Aorta (tissue), 5 donors: ENCODE data around the gene NAGS. TPM values are rescaled to one million over a fixed set of nuclear protein-coding genes. Genes with fewer than 3 reads are reported as not detected.
"Not testable (repeated sequence)": the region's sequence is repeated elsewhere in the genome, so short reads cannot be mapped to it uniquely, and the experiment has no call there.

Source experiments
- ATAC-seq: fragments of 200-7000 bp; cut with Tn5 transposase; one replicate; pipeline ENCODE4 v1.9.1; 2022; ENCODE audit warnings: moderate library complexity; ENCODE audit not compliant: low FRiP score
- DNase-seq, 2 donors: peaks; one replicate each; pipeline ENCODE4 v3.0.0-alpha.2; 2020
- H3K27ac ChIP-seq, 2 donors: one replicate each; pipeline ENCODE4 v1.5.1; 2013; ENCODE audit warnings: low read length in 2 of 2, mild to moderate bottlenecking in 2 of 2, moderate library complexity in 2 of 2, control low read depth in 1 of 2, inconsistent platforms in 1 of 2, low read depth in 1 of 2
- H3K27me3 ChIP-seq, 2 donors: one replicate each; pipeline ENCODE4 v1.6.1; 2013; ENCODE audit warnings: control low read depth in 1 of 2, low read length in 1 of 2, mild to moderate bottlenecking in 1 of 2, moderate library complexity in 1 of 2; ENCODE audit not compliant: insufficient read depth in 2 of 2, control insufficient read depth in 1 of 2
- H3K36me3 ChIP-seq, 2 donors: one replicate each; pipeline ENCODE4 v1.6.1; 2013; ENCODE audit warnings: control low read depth in 1 of 2, low read length in 1 of 2, mild to moderate bottlenecking in 1 of 2; ENCODE audit not compliant: insufficient read depth in 2 of 2, control insufficient read depth in 1 of 2
- H3K4me1 ChIP-seq, 2 donors: one replicate each; pipeline ENCODE4 v1.6.1; 2013; ENCODE audit warnings: low read length in 2 of 2, control low read depth in 1 of 2, mild to moderate bottlenecking in 1 of 2, moderate library complexity in 1 of 2; ENCODE audit not compliant: insufficient read depth in 2 of 2, control insufficient read depth in 1 of 2
- H3K4me3 ChIP-seq, 2 donors: one replicate each; pipeline ENCODE4 v1.5.1; 2013; ENCODE audit warnings: low read length in 2 of 2, control low read depth in 1 of 2, mild to moderate bottlenecking in 1 of 2
- H3K9me3 ChIP-seq: one replicate; pipeline ENCODE4 v1.6.1; 2013; ENCODE audit warnings: mild to moderate bottlenecking, low read length; ENCODE audit not compliant: control insufficient read depth
- WGBS, 2 donors: extraction: QIAGEN DNeasy Blood & Tissue Kit; methylation state at CpG; one replicate each; pipeline ENCODE4 v1.1.7; 2013; 5-methylcytosine and 5-hydroxymethylcytosine counted together
- intact Hi-C, 2 donors: fragments of 100-400 bp; cut with DNase I; formaldehyde crosslinking; loops; one replicate each; pipeline versions ENCODE4 v1.14.2 to v1.15.0; 2022
- polyA plus RNA-seq, 2 donors: library from polyadenylated mRNA; stranded (reverse); fragments of 200-250 nt; gene quantifications; one replicate each; pipeline ENCODE4 v1.2.3, GENCODE V29; 2013
- total RNA-seq, 2 donors: library from RNA; stranded (reverse); fragmentation: NEBNext Ultra II Directional; extraction: Animal tissue kit (Norgen Biotek cat#: 25700); gene quantifications; one replicate each; pipeline ENCODE4 v1.2.1, GENCODE V29; 2021
- donor health status: healthy with polysubstance abuse.
- donor health status: Bipolar disorder and iron deficiency.
- donor health status: DM: no; HTN: no; CAD: no.
- donor health status: DM: no; HTN: no; CAD: no.
- donor health status: DM: yes; HTN: yes; CAD: no.

NAGS gene
- total and polyA plus RNA-seq, 4 donors, result 0.33 to 6.0 (median 1.1) TPM

DNA sequence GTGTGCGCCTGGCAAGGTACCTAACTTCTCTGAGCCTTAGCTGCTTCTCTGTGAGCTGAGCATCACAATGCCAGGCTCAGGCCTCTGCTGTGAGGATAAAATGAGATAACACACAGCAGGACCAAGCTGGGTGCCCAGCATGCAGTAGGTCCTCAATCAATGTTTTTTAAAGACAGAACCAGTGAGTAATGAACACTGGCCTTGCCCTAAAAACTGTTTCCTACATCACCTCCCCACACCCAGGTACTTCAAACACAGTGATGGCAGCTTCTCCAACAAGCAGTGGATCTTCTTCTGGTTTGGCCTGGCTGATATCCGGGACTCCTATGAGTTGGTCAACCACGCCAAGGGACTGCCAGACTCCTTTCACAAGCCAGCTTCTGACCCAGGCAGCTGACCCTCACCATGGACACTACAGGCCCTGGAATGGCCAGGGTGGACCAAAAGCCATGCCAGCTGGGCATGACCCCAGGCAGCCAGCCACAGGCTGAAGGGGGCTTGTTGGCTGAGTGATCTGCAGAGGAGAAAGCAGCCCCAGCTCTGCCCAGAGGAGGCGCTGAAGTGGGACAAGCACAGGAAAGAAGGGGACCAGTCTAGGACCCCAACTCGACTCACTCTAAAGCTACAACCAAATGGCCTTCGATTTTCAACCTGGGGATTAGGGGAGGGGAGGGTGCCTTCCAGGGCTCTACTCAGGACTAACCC lies 3.9 kb downstream of the NAGS start:
- H3K4me1 ChIP-seq, result no peaks in the 10 kb centered on the region
- WGBS, 2 donors, result 68 to 69% methylated on average over 6 of the region's 6 CpGs
- no peaks in the 10 kb centered on the region for H3K27me3 ChIP-seq
- no peak overlapping the region for H3K27ac ChIP-seq
- H3K36me3 ChIP-seq, result peaks cover 0 to 3% of the 10 kb centered on the region in 2 donors
- intact Hi-C loops, result loop anchor here in 1 of 2 donors (5.0 kb wide), 1 partner anchor 34 kb away; no protein-coding TSS in a partner anchor
- H3K9me3 ChIP-seq, result no peaks in the 10 kb centered on the region
- no peak for DNase-seq
- H3K4me3 ChIP-seq, result no peak overlapping the region
- no peak for ATAC-seq

DNA sequence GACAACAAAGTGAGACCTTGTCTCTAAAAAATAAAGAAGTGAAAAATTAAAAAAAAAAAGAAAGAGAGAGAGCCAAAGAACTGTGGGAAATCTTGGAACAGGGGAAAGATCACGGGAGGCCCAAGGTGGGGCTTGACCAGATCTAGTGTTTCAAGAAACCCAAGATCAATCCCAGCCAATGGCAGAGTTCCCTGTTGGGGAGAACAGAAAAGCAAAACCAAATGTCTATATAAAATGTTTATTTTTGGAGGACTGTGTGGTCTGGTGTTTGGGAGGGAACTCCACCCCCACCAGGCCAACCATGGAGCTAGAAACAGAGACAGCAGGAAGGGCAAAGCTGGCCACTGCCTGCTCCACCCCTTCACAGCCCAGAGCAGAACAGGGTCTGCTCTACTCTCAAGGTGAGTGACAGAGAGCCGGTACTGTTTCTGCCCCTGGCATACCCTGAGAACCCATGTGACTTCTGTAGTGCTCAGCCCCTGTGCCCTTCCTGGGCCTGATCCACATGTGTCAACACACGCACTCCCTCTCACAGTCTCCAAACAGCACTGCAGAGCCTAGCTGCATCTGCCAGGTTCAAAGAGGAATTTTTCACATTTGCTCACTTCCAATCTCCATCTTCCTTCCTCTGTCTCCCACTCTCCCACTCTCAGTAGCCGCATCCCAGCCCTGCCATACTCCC lies 6.7 kb downstream of the NAGS start:
- WGBS, 2 donors, result 57 to 61% methylated on average over 4 of the region's 4 CpGs
- DNase-seq, result no peak
- H3K27me3 ChIP-seq, result no peaks in the 10 kb centered on the region
- no peaks in the 10 kb centered on the region for H3K9me3 ChIP-seq
- peaks cover 0 to 3% of the 10 kb centered on the region in 2 donors for H3K36me3 ChIP-seq
- H3K4me1 ChIP-seq, result no peaks in the 10 kb centered on the region
- no peak for ATAC-seq
- no peak overlapping the region for H3K4me3 ChIP-seq
- intact Hi-C loops, result no loop called here
- H3K27ac ChIP-seq, result no peak overlapping the region

DNA sequence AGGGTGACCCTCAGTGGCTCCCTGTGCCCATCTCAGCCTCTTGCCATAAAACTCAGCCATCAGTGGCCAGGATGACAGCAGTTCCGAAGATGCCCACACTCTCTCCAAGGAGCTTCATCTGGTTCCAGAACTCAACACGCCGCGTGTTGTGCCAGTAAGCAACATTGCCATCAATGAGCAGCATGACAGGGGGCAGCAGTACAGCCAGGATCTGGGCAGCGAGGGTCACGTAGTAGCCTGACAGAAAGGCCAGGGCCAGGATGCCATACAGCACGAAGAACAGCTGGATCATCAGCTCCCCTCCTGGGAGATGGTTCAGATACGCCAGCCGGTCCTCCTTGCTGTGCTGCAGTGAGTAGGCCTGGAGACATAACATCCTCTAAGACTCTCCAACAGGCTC lies 7.5 kb downstream of the NAGS start:
- intact Hi-C loops, result no loop called here
- 84 to 85% methylated on average over 9 of the region's 9 CpGs for WGBS, 2 donors
- no peak for DNase-seq

DNA sequence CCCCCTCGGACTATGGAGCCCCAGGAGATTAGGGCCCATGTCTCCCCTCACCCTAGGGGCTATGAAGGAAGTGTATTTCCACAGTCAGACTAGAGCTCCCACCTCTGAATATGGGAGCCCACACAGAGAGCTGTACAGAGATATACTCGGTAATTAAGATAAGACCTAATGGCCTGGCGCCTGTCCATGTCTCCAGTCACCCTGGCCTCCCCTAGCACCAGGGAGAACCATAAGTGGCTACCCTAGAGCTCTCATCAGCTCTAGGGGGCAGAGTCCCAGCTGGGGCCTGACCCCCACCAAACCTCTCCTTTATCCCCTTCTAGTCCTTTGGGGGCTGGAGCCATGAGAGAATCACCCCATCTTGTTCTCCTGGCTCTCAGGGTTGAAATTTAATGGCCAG lies 8.0 kb downstream of the NAGS start:
- H3K36me3 ChIP-seq, result peaks cover 0 to 3% of the 10 kb centered on the region in 2 donors
- DNase-seq, result no peak
- intact Hi-C loops, result no loop called here
- H3K27me3 ChIP-seq, result no peaks in the 10 kb centered on the region
- 69 to 70% methylated on average over 3 of the region's 3 CpGs for WGBS, 2 donors
- H3K27ac ChIP-seq, result no peak overlapping the region
- H3K4me3 ChIP-seq, result no peak overlapping the region
- no peaks in the 10 kb centered on the region for H3K4me1 ChIP-seq
- no peak for ATAC-seq
- no peaks in the 10 kb centered on the region for H3K9me3 ChIP-seq

More for the DNA sequence above, 7.5 kb downstream of the NAGS start:
- Histone ChIP-seq H3K4me3 (no peak overlapping the region), H3K27ac (no peak overlapping the region), H3K36me3 (peaks cover 0 to 3% of the 10 kb centered on the region in 2 donors), H3K9me3 (no peaks in the 10 kb centered on the region), H3K27me3 (no peaks in the 10 kb centered on the region), H3K4me1 (no peaks in the 10 kb centered on the region)
- ATAC-seq, result no peak

DNA sequence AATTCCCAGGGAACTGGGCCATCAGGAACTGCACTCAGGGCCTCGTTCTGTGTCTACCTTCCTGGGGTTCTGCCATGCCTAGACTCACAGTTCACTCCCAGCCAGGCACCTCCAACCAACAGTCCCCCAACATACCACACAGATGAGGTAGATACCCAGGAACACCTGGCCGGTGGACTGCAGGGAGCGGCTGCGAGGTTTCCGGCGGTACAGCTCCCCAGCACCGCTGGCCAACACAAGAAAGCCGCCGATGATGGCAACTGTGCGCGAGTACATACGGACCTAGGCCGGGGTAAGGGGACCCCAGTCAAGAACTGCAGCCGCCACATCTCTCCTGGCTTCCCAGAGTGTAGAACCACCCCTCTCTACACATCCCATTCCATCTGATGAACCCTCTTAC lies 8.5 kb downstream of the NAGS start:
- intact Hi-C loops, result no loop called here
- no peak for DNase-seq
- WGBS, 2 donors, result 95% methylated on average over 14 of the region's 14 CpGs
- no peaks in the 10 kb centered on the region for H3K9me3 ChIP-seq
- peaks cover 0 to 3% of the 10 kb centered on the region in 2 donors for H3K36me3 ChIP-seq
- no peak overlapping the region for H3K27ac ChIP-seq
- no peaks in the 10 kb centered on the region for H3K4me1 ChIP-seq
- H3K27me3 ChIP-seq, result no peaks in the 10 kb centered on the region
- no peak for ATAC-seq
- no peak overlapping the region for H3K4me3 ChIP-seq

DNA sequence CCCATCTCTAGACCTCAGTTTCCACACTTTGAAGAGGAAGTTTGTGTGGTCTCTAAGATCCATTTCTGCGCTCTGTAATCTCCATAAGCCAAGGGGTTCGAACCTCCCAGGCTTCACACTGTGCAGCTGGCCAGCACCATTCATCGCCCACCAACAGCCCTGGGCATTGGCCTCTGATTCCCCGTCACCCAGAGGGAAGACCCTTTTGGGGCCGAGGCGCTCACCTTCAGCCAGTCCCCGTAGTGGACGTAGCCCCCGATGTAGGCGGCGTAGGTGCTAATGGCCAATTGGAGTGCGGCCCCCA lies 9.7 kb downstream of the NAGS start:
- Histone ChIP-seq H3K27ac (no peak overlapping the region), H3K9me3 (no peaks in the 10 kb centered on the region), H3K4me1 (no peaks in the 10 kb centered on the region), H3K36me3 (peaks cover 0 to 3% of the 10 kb centered on the region in 2 donors), H3K27me3 (no peaks in the 10 kb centered on the region), H3K4me3 (peak overlapping the region in 1 of 2 donors; percentile 65)
- DNase-seq, result peak in 1 of 2 donors; percentile 12
- no peak for ATAC-seq
- intact Hi-C loops, result no loop called here
- 6 to 8% methylated on average over 12 of the region's 12 CpGs for WGBS, 2 donors

DNA sequence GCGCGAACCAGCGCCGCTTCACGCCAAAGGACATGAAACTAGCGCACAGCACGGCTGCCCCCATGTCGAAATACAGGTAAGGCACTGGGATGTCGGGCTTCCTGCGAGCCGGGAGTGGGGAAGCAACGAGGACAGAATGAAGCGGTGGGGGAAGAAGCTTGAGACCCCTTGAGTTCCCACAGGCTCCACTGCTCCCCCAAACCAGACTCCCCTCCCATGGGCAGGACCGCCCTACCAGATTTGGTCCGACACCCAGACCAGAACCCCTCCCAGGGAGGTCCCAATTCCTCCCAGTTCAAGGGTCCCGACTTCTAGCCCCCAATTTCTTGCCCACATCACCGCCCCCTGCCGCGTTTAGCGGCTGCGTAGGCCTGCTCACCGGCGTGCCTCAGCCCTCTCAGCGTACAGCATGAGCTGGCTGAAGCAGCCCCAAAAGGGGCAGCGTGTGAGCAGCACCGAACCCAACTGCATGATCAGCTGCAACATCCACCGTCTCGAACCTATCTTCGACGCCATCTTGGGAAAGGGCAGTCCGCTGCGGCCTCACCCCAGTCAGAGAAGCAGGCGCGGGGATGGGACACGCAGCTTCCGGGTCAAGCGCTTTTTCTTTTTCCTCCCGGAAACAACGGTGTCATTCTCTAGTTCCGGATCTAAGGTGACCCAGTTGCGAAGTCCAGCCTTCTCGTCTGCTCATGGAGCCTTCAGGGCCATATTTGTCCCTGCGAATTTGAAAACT lies 10.2 kb downstream of the NAGS start, which contains the start of gene TMEM101:
Gene TMEM101, minus strand, starts transcription at position 527 of the 736 bp plus-strand sequence. Its CDS starts 11 bp downstream, at position 516.
- 0 to 1% methylated on average over 43 of the region's 43 CpGs for WGBS, 2 donors
- H3K4me3 ChIP-seq, result peak within 1 kb of the TSS; percentile 38 to 65
- peaks cover 0 to 3% of the 10 kb centered on the region in 2 donors for H3K36me3 ChIP-seq
- no peaks in the 10 kb centered on the region for H3K4me1 ChIP-seq
- peak within 1 kb of the TSS in 1 of 2 donors; percentile 41 for H3K27ac ChIP-seq
- H3K9me3 ChIP-seq, result no peaks in the 10 kb centered on the region
- no peaks in the 10 kb centered on the region for H3K27me3 ChIP-seq
- intact Hi-C loops, result no loop called here
- ATAC-seq (peak; percentile 96), DNase-seq (peak; percentile 94 to 96)

DNA sequence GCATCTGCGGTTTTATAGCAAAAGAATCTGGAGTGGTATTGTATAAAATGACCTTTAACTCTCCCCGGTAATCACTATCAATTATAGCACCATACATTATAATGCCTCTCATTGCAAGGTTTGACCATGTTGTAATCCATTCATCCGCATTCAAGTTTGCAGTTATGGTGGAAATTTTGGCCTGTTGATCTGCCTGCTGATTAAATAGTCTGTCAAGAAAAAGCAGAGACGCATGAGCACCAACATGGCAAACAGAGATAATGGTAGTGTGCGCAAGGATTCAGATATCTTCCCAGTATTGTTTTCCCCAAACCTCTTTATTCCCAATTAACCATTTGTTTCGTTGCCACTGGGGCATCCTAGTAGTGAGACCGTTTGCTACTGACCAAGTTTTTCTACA lies 16.8 kb downstream of the NAGS start:
- H3K4me1 ChIP-seq, H3K27ac ChIP-seq, intact Hi-C loops, H3K4me3 ChIP-seq, H3K36me3 ChIP-seq, DNase-seq, H3K27me3 ChIP-seq, H3K9me3 ChIP-seq, ATAC-seq: not testable (repeated sequence)
- 91 to 94% methylated on average over 7 of the region's 7 CpGs for WGBS, 2 donors
